GM18909 (cell line): ENCODE results near the gene PCSK9.

Experiments
- ATAC-seq: cut with Tn5 transposase; IDR thresholded peaks from one replicate; pipeline ENCODE4 v1.9.1; 2021; ENCODE audit warnings: mild to moderate bottlenecking; ENCODE audit not compliant: unreplicated experiment, poor library complexity

The PCSK9 gene

GRCh38 chr1:55056632-55056992, 17.3 kb downstream of the PCSK9 start:
- no peak for ATAC-seq

- ATAC-seq = no peak
Measured at GRCh38 chr1:55057270-55057955, 18.1 kb downstream of the PCSK9 start.

DNA sequence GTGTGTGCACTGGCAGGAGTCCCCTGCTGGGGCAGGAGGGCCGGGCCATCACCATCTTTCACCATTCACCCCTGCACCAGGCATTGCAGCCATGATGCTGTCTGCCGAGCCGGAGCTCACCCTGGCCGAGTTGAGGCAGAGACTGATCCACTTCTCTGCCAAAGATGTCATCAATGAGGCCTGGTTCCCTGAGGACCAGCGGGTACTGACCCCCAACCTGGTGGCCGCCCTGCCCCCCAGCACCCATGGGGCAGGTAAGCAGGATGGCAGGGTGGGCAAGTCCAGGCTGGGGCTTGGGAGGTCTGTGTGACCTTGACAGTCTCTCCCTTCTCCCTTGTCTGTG, 18.6 kb downstream of the PCSK9 start:
- no peak for ATAC-seq

GRCh38 chr1:55059302-55060132, 20.2 kb downstream of the PCSK9 start:
- ATAC-seq = no peak

DNA sequence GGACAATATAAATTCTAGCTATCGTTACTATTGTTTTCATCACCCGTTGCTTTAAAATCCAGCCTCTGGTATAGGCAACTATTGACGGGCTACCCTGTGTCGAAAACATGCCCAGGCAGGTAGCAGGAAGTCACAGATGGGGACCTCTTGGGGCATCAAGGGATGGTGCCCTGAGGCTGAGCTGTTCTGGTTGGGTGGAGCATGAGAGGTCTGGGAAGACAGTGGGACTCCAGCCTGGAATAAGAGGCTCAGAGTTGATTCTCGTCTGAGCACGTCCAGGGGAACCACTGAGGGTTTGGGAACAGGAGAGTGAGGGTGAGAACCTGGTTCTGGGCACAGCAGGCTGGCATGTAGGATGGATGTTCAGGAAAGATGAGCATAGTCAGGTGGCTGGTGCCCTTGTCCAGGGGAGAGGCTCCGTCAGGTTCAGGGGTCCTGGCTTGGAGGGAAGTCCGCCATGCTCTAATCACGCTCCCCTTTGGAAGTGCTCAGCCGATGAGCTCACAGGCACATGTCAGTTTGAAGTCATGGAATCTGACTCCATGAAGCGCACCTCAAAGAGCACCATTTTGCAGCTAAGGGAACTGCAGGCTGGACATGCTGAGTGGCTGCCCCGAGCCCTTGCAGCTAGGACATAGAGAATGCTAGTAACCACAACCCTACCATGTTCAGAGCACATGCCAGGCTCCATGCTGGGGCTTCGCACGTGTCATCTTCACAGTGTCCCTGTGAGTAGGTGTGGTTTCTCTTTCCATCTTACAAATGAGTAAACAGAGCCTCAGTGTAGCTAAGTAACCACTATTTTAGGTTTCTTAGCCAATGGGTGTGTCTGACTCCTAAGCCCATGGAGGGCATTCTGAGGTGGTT, 21.0 kb downstream of the PCSK9 start:
- ATAC-seq = peak; percentile 42

GRCh38 chr1:55061000-55061705, 21.8 kb downstream of the PCSK9 start:
- ATAC-seq = no peak

GRCh38 chr1:55061706-55062321, 22.5 kb downstream of the PCSK9 start:
- no peak for ATAC-seq

GRCh38 chr1:55062801-55063576, 23.6 kb downstream of the PCSK9 start:
- ATAC-seq = no peak

DNA sequence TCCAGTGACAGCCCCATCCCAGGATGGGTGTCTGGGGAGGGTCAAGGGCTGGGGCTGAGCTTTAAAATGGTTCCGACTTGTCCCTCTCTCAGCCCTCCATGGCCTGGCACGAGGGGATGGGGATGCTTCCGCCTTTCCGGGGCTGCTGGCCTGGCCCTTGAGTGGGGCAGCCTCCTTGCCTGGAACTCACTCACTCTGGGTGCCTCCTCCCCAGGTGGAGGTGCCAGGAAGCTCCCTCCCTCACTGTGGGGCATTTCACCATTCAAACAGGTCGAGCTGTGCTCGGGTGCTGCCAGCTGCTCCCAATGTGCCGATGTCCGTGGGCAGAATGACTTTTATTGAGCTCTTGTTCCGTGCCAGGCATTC, 24.2 kb downstream of the PCSK9 start:
- ATAC-seq = no peak

- ATAC-seq = no peak
Measured at GRCh38 chr1:55064071-55064581, 24.8 kb downstream of the PCSK9 start.

DNA sequence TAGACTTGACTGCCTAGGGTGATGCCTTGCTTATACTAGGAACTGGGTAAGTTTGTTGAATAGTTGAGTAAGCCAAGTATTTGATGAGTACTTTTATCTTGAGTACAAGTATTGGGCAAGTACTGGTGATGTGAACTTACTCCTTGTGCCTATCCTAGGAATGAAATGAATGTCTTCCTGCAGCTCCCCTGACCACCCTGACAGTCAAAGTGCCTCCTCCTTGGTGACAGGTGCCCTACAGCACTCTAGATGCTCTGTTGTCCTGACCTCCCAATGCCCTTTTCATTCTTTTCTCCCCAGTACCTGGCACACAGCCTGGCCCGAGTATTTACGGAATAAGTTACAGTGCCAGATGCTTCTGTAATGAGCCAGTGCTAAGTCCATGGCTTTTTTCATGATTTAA, 25.5 kb downstream of the PCSK9 start:
- no peak for ATAC-seq

DNA sequence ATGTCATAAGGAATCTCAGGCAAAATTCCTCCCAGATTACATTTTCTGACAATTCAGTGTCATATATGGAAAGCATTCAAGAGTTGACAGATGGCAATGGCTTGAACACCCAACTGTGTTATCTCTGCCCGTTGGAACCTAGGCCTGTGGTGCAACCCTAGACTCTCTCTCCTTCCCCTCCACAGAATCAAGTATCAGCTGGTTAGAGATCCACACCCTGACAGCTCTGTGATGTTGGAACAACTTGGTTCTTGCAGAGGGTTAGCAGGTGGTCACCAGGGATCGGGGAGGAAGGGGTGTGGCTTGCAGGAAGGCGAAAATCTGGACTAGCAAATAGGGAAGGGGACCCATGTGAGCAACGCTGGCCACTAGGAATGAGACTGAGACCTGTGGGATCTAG, 26.3 kb downstream of the PCSK9 start:
- ATAC-seq = no peak

- ATAC-seq = no peak
Measured at GRCh38 chr1:55067022-55067778, 27.9 kb downstream of the PCSK9 start.

- ATAC-seq = no peak
Measured at GRCh38 chr1:55067914-55068313, 28.6 kb downstream of the PCSK9 start.

DNA sequence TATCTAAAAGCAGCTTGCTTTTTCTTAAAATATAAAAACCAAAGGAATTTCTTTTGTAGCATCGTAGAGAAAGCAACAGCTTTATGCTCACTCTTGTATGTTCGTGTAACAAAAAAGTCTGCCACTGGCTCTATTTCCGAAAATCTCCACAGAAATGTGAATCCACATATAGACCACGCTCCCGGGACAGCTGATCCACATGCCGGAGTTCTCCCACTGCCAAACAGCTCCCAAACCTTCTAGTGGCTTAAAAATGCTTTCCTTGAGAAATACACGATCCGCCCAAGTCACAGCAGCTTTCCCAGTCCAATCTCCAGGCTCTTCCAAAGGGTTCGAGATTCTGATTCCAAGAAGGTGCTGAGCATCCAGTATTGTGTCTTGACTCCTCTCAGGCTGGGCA, 29.3 kb downstream of the PCSK9 start:
- ATAC-seq = no peak

GRCh38 chr1:55069280-55069679, 29.9 kb downstream of the PCSK9 start:
- no peak for ATAC-seq

DNA sequence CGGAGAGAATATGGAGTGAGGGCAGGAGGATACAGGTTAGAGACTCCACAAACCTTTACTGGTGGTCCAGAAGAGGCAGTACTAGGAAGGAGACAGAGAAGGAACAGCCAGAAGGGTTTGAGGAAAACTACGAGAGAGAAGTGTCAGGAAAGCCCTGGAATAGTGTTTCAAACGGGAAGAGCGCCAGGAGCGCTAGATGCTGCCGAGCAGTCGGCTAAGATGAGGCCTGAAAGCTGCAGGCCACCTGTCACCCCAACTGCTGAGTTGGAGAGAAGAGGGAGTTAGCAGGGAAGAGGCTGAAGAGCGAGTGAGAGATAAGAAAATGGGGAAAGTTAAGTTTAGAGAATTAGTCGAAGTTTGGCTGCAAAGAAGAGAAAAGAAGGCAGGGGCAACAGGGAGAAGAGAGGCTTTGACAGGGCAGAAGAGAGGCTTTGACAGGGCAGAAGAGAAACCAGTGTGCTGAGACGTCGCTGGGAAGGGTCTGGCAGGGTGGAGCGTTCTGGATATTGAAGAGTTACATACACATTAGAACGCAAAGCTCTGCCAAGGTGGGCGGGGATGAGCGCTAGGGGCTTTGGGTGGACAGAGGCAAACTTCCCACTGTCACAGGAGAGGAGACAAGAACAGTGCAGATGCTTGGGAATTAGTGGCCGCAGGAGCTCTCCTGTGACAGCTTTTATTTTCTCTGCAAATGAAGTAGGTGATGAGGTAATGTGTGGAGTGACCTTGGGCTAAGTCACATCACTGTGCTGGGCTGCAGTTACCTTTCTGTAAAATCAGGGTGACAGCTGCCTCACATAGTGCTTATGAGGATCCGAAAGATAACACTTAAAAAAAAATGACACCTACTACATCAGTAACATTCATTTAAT, 31.2 kb downstream of the PCSK9 start:
- no peak for ATAC-seq

DNA sequence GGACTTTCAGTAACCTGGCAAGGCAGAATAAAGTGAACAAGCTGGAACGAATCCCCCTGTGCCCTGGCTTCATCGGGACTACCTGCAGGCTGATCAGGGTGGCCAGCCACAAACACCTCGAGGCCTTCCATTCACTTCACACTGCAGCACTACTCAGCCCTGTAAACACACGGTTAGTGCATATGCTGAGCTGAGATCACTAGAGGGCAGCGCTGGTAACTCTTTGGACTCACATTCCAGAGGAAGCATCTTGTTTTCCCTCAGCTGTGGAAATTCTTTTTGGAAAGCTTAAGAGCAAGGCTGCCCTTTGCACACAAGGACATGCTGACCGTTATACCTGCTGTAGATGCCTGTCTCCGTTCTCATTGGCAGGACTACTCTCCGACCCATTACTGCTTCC, 32.1 kb downstream of the PCSK9 start:
- ATAC-seq = no peak
